ENCODE data around the gene UBXN4. TPM values are rescaled to one million over a fixed set of nuclear protein-coding genes. Genes with fewer than 3 reads are reported as not detected.

UBXN4 gene
- polyA plus RNA-seq, 2 of the 4 experiments (the other 2 are of a cell fraction), result 70.8 to 129 TPM

DNA sequence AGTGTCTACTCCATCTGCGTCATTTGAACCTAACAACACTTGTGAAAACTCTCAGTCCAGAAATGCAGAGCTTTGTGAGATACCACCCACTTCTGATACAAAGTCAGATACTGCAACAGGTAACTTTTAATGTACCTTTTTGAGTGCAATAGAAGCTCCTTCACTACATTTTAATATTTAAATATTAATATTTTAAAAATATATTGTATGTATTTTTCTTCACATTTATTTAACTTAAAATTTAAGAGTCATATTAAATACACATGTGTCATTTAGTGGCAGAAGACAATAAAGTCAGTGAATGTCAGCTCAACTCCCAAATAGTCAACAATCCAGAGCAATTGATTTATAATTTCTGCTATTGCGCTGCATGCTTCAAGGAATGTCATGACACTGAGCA, 13.9 kb downstream of the UBXN4 start (continued):
- TF ChIP-seq, protein P1, sequence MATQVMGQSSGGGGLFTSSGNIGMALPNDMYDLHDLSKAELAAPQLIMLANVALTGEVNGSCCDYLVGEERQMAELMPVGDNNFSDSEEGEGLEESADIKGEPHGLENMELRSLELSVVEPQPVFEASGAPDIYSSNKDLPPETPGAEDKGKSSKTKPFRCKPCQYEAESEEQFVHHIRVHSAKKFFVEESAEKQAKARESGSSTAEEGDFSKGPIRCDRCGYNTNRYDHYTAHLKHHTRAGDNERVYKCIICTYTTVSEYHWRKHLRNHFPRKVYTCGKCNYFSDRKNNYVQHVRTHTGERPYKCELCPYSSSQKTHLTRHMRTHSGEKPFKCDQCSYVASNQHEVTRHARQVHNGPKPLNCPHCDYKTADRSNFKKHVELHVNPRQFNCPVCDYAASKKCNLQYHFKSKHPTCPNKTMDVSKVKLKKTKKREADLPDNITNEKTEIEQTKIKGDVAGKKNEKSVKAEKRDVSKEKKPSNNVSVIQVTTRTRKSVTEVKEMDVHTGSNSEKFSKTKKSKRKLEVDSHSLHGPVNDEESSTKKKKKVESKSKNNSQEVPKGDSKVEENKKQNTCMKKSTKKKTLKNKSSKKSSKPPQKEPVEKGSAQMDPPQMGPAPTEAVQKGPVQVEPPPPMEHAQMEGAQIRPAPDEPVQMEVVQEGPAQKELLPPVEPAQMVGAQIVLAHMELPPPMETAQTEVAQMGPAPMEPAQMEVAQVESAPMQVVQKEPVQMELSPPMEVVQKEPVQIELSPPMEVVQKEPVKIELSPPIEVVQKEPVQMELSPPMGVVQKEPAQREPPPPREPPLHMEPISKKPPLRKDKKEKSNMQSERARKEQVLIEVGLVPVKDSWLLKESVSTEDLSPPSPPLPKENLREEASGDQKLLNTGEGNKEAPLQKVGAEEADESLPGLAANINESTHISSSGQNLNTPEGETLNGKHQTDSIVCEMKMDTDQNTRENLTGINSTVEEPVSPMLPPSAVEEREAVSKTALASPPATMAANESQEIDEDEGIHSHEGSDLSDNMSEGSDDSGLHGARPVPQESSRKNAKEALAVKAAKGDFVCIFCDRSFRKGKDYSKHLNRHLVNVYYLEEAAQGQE (IDR thresholded peaks at IDR 0.05), result no peak
- TF ChIP-seq MAFK (IDR thresholded peaks at IDR 0.05; ENCODE audit: partially characterized antibody), result no peak
- no peak for TF ChIP-seq JUN (IDR thresholded peaks at IDR 0.05)
- no peak for TF ChIP-seq FOXS1 (CRISPR knock-in tag; IDR thresholded peaks at IDR 0.05)

DNA sequence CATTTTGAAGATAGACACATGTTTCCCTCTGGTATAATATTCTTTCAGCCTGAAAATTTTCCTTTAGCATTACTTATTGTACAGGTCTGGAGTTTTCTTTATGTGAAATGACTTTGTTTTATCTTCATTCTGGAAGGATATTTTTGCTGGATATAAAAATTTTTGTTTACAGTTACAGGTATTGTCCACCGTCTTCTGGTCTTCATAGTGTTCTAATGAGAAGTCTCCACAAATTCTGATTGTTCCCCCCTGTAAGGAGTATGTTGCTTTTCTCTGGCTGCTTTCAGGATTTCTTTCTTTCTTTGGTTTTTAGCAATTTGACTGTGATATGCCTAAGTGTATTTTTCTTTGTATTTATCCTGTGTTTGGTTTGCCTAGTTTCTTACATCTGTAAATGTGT, 15.0 kb downstream of the UBXN4 start:
- no peak overlapping the region for H3K4me2 ChIP-seq
- no peak for DNase-seq (ENCODE audit: low read depth in 1 of 2, low spot score in 1 of 2)
- ChIA-PET POLR2A (no interaction called here), CTCF (interaction anchor here (1.1 kb wide), 1 partner anchor 10 kb away, joined by 3 read pairs; no protein-coding TSS in a partner anchor)
- FAIRE-seq, result no peak
- peaks cover 25% of the 10 kb centered on the region for H3K9me3 ChIP-seq
- H3K4me3 ChIP-seq, result no peak overlapping the region
- ATAC-seq, result no peak
- no peak overlapping the region for H3K27ac ChIP-seq
- no peaks in the 10 kb centered on the region for H3K4me1 ChIP-seq
- TF ChIP-seq, protein P2, sequence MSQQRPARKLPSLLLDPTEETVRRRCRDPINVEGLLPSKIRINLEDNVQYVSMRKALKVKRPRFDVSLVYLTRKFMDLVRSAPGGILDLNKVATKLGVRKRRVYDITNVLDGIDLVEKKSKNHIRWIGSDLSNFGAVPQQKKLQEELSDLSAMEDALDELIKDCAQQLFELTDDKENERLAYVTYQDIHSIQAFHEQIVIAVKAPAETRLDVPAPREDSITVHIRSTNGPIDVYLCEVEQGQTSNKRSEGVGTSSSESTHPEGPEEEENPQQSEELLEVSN (IDR thresholded peaks at IDR 0.05; ENCODE audit: borderline replicate concordance, low read depth), result no peak
- no peak for TF ChIP-seq ZSCAN20 (CRISPR knock-in tag; IDR thresholded peaks at IDR 0.05)
- TF ChIP-seq, protein P3, sequence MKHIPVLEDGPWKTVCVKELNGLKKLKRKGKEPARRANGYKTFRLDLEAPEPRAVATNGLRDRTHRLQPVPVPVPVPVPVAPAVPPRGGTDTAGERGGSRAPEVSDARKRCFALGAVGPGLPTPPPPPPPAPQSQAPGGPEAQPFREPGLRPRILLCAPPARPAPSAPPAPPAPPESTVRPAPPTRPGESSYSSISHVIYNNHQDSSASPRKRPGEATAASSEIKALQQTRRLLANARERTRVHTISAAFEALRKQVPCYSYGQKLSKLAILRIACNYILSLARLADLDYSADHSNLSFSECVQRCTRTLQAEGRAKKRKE (CRISPR knock-in tag; IDR thresholded peaks at IDR 0.05; ENCODE audit: low read depth), result no peak
- TF ChIP-seq KDM1A (IDR thresholded peaks at IDR 0.05; ENCODE audit: low read depth), result no peak
- TF ChIP-seq, protein P4, sequence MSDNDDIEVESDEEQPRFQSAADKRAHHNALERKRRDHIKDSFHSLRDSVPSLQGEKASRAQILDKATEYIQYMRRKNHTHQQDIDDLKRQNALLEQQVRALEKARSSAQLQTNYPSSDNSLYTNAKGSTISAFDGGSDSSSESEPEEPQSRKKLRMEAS (IDR thresholded peaks at IDR 0.05), result no peak
- TF ChIP-seq, protein P5, sequence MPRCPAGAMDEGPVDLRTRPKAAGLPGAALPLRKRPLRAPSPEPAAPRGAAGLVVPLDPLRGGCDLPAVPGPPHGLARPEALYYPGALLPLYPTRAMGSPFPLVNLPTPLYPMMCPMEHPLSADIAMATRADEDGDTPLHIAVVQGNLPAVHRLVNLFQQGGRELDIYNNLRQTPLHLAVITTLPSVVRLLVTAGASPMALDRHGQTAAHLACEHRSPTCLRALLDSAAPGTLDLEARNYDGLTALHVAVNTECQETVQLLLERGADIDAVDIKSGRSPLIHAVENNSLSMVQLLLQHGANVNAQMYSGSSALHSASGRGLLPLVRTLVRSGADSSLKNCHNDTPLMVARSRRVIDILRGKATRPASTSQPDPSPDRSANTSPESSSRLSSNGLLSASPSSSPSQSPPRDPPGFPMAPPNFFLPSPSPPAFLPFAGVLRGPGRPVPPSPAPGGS (IDR thresholded peaks at IDR 0.05), result no peak
- TF ChIP-seq SREBF2 (IDR thresholded peaks at IDR 0.05), result no peak
- no peak for TF ChIP-seq SMC3 (IDR thresholded peaks at IDR 0.05)
- no peak for TF ChIP-seq POLR2AphosphoS2 (conservative IDR thresholded peaks at IDR 0.05; ENCODE audit: low read length)
- TF ChIP-seq HOXA7 (CRISPR knock-in tag; IDR thresholded peaks at IDR 0.05), result no peak
- WGBS (ENCODE audit: missing lambda C conversion rate), result 94% methylated on average over 1 of the region's 1 CpG

DNA sequence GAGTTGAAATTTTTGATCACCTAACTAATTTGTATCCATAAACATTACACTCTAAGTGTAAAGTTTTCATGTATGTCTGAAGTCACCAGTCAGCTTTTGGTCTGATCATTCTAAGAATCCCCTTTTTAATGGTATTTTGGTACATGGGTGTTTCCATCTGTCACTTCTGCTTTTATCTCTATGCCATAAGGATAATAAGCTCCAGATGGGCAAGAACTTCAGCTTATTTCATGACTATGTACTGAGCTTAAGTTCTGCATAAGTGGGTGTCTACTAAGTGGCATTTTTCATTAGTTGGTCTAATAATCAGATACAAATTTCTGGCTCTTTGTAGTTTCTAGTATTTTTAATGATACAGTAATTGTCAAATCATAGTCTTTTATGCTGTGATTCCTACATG, 20.4 kb downstream of the UBXN4 start:
- TF ChIP-seq, protein P4 (IDR thresholded peaks at IDR 0.05), result no peak
- no peak for TF ChIP-seq CBX2 (IDR thresholded peaks at IDR 0.05; ENCODE audit: borderline replicate concordance, low read depth)
- TF ChIP-seq JUNB (IDR thresholded peaks at IDR 0.05), result no peak
- no peak for TF ChIP-seq FOXS1 (CRISPR knock-in tag; IDR thresholded peaks at IDR 0.05)
- TF ChIP-seq, protein P6, sequence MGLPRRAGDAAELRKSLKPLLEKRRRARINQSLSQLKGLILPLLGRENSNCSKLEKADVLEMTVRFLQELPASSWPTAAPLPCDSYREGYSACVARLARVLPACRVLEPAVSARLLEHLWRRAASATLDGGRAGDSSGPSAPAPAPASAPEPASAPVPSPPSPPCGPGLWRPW (IDR thresholded peaks at IDR 0.05), result no peak
- no peak for TF ChIP-seq MAZ (IDR thresholded peaks at IDR 0.05; ENCODE audit: borderline replicate concordance, low read depth, low read length)
- TF ChIP-seq, protein P2 (IDR thresholded peaks at IDR 0.05; ENCODE audit: borderline replicate concordance, low read depth), result no peak
- POLR2A ChIA-PET, result no interaction called here
- no peak overlapping the region for H3K4me2 ChIP-seq
- no peak for DNase-seq (ENCODE audit: low read depth in 1 of 2, low spot score in 1 of 2)
- no peak for FAIRE-seq
- CTCF ChIA-PET, result interaction anchor here (1.4 to 2.9 kb wide), 2 partner anchors 18 to 36 kb away, joined by 3 to 10 read pairs; no protein-coding TSS in a partner anchor
- no peak for ATAC-seq
- peaks cover 8% of the 10 kb centered on the region for H3K9me3 ChIP-seq
- no peak overlapping the region for H3K4me3 ChIP-seq
- H3K4me1 ChIP-seq, result no peaks in the 10 kb centered on the region
- no peak overlapping the region for H3K27ac ChIP-seq
